Dermis blood vessel endothelial cell (primary cell): ENCODE data around the gene VWA7. TPM values are rescaled to one million over a fixed set of nuclear protein-coding genes. Genes with fewer than 3 reads are reported as not detected.
"Not testable (repeated sequence)": the region's sequence is repeated elsewhere in the genome, so short reads cannot be mapped to it uniquely, and the experiment has no call there.

Source experiments
- DNase-seq: peaks from one replicate; pipeline ENCODE4 v3.0.0; 2010
- total RNA-seq: library from RNA; depleted of rRNA; stranded (reverse); fragments of >200 nt; gene quantifications from 2 replicates; pipeline ENCODE4 v1.2.3, GENCODE V29; 2014

VWA7 gene
- 0.05 and 0.34 TPM in 2 replicates for total RNA-seq

GRCh38 chr6:31776989-31777666 lies at the start of gene VWA7:
TSS of gene VWA7 (minus strand) at chr6:31777328. CDS start at chr6:31776779, 549 bp downstream.
- peak; percentile 65 for DNase-seq

- no peak for DNase-seq
These were observed 49.7 kb upstream of the VWA7 start for GRCh38 chr6:31826793-31827285.

- no peak for DNase-seq
These were observed 48.4 kb upstream of the VWA7 start for GRCh38 chr6:31825553-31825952.

GRCh38 chr6:31823592-31824196 lies 46.6 kb upstream of the VWA7 start:
- DNase-seq = not testable (repeated sequence)

GRCh38 chr6:31822036-31822821 lies 45.1 kb upstream of the VWA7 start:
- DNase-seq = peak; percentile 73

- peak; percentile 58 for DNase-seq
These were observed 44.3 kb upstream of the VWA7 start for GRCh38 chr6:31821301-31822035.

GRCh38 chr6:31820399-31820798 lies 43.3 kb upstream of the VWA7 start:
- DNase-seq = not testable (repeated sequence)

- no peak for DNase-seq
These were observed 42.8 kb upstream of the VWA7 start for GRCh38 chr6:31819871-31820299.

- not testable (repeated sequence) for DNase-seq
These were observed 40.9 kb upstream of the VWA7 start for GRCh38 chr6:31817929-31818511.

- not testable (repeated sequence) for DNase-seq
These were observed 40.2 kb upstream of the VWA7 start for GRCh38 chr6:31817133-31817928.

GRCh38 chr6:31815025-31815838 lies 38.1 kb upstream of the VWA7 start, which contains the start of the genes HSPA1A and HSPA1L:
TSS of gene HSPA1A (plus strand) at chr6:31815543. CDS start at chr6:31815757, 214 bp downstream.
TSS of gene HSPA1L (minus strand) at chr6:31815283. CDS start at chr6:31811972, 3,311 bp downstream.
- peak; percentile 97 for DNase-seq

GRCh38 chr6:31814677-31815024 lies 37.5 kb upstream of the VWA7 start:
- DNase-seq = peak; percentile 98

- no peak for DNase-seq
These were observed 36.3 kb upstream of the VWA7 start for GRCh38 chr6:31813465-31813849.

GRCh38 chr6:31811645-31812044 lies 34.5 kb upstream of the VWA7 start:
- no peak for DNase-seq

GRCh38 chr6:31808599-31808998 lies 31.5 kb upstream of the VWA7 start:
- not testable (repeated sequence) for DNase-seq

GRCh38 chr6:31806470-31807272 lies 29.5 kb upstream of the VWA7 start, which contains the start of gene LSM2:
TSS of gene LSM2 (minus strand) at chr6:31806966. CDS start at chr6:31806757, 209 bp downstream.
- peak; percentile 97 for DNase-seq

GRCh38 chr6:31805939-31806469 lies 28.9 kb upstream of the VWA7 start:
- no peak for DNase-seq

GRCh38 chr6:31801031-31801927 lies 24.2 kb upstream of the VWA7 start:
- not testable (repeated sequence) for DNase-seq
